AG09309 (cell line): ENCODE results near the gene LRMDA.

Source experiments
- DNase-seq: peaks from one replicate; pipeline ENCODE4 v3.0.0-alpha.2; 2010; ENCODE audit warnings: low read depth
- H3K4me3 ChIP-seq: 2 replicates; pipeline ENCODE4 v1.5.1; 2011; ENCODE audit warnings: mild to moderate bottlenecking, low read depth, low read length, moderate library complexity; ENCODE audit not compliant: control insufficient read depth
- CTCF ChIP-seq: IDR thresholded peaks from 2 replicates; pipeline ENCODE4 v1.5.1; 2011; ENCODE audit warnings: mild to moderate bottlenecking, low read depth, low read length, inconsistent platforms; ENCODE audit not compliant: insufficient read depth, control insufficient read depth; ENCODE audit errors: missing control alignments

The LRMDA gene

DNA sequence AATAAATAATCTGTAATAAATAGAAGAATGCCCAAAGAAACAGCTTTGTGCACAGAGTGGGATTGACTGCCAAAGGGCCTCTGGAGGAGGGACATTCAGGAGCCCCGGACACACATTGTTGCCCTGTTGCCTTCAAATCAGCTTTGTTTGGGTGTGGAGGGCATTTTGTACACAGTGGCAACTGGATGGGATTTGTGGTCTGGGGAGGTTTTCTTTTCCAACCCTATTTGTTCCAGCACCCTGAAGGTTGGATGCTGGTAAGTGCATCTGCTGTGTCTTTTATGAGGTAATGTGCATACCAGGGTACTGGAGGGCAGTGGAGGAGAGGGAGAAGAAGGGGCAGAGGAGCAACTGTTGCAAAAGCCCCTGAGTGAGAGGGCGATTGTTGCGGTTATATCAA is 6.3 kb downstream of the LRMDA start:
- no peak for TF ChIP-seq CTCF
- DNase-seq: no peak

GRCh38 chr10:75438275-75438674 is 6.9 kb downstream of the LRMDA start:
- H3K4me3 ChIP-seq: no peak overlapping the region
- no peak for TF ChIP-seq CTCF
- no peak for DNase-seq

More for the DNA sequence above, 6.3 kb downstream of the LRMDA start:
- H3K4me3 ChIP-seq: no peak overlapping the region

- no peak overlapping the region for H3K4me3 ChIP-seq
- no peak for DNase-seq
- no peak for TF ChIP-seq CTCF
Observed at GRCh38 chr10:75439811-75440210, 8.4 kb downstream of the LRMDA start.

- no peak for TF ChIP-seq CTCF
- DNase-seq: no peak
- no peak overlapping the region for H3K4me3 ChIP-seq
Observed at GRCh38 chr10:75440271-75440793, 8.9 kb downstream of the LRMDA start.

GRCh38 chr10:75441196-75441595 is 9.8 kb downstream of the LRMDA start:
- no peak for TF ChIP-seq CTCF
- H3K4me3 ChIP-seq: no peak overlapping the region
- DNase-seq: no peak

DNA sequence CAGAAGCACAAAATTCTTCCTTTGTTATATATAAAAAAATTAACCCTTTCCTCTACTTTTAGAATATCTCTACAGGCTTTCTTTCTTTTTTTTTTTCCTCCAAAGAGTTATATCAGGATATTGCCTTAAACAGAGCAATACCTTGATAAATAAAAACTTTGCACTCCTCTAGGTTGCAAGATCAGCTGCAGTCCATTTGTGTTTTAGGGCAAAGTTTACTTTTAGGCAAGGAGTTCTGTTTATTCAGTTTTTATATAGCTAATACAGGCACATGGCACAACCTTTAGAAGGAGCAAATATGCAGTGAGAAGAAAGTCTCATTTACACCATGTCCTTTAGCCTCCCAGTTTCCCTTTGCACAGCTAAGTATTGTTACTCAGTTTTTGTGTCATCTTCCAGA is 10.3 kb downstream of the LRMDA start:
- DNase-seq: no peak
- no peak for TF ChIP-seq CTCF
- no peak overlapping the region for H3K4me3 ChIP-seq

GRCh38 chr10:75443362-75443761 is 11.9 kb downstream of the LRMDA start:
- no peak overlapping the region for H3K4me3 ChIP-seq
- no peak for DNase-seq
- no peak for TF ChIP-seq CTCF
